HG03460 (cell line): ENCODE data around the gene FAHD1.
A peak's percentile ranks its signal among the peaks of the same experiment; 100 is the strongest.

Source experiments
- ATAC-seq: cut with Tn5 transposase; IDR thresholded peaks from one replicate; pipeline ENCODE4 v1.9.1; 2021; ENCODE audit not compliant: unreplicated experiment

The FAHD1 gene

GRCh38 chr16:1816396-1817275 lies 10.4 kb upstream of the FAHD1 start:
- no peak for ATAC-seq

- ATAC-seq: no peak
Observed at GRCh38 chr16:1817276-1817589, 9.8 kb upstream of the FAHD1 start.

GRCh38 chr16:1817716-1818115 lies 9.3 kb upstream of the FAHD1 start:
- no peak for ATAC-seq

- ATAC-seq: no peak
Observed at GRCh38 chr16:1818204-1818872, 8.7 kb upstream of the FAHD1 start.

- no peak for ATAC-seq
Observed at GRCh38 chr16:1818873-1819525, 8.0 kb upstream of the FAHD1 start.

GRCh38 chr16:1819611-1820010 lies 7.4 kb upstream of the FAHD1 start:
- ATAC-seq: no peak

GRCh38 chr16:1820096-1820945 lies 6.7 kb upstream of the FAHD1 start:
- ATAC-seq: no peak

- no peak for ATAC-seq
Observed at GRCh38 chr16:1820946-1821290, 6.1 kb upstream of the FAHD1 start.

GRCh38 chr16:1821861-1822611 lies 5.0 kb upstream of the FAHD1 start:
- ATAC-seq: no peak

- no peak for ATAC-seq
Observed at GRCh38 chr16:1822801-1823200, 4.2 kb upstream of the FAHD1 start.

- no peak for ATAC-seq
Observed at GRCh38 chr16:1823821-1824220, 3.2 kb upstream of the FAHD1 start.

- no peak for ATAC-seq
Observed at GRCh38 chr16:1825381-1825863, 1.6 kb upstream of the FAHD1 start.

GRCh38 chr16:1825864-1826690 lies 929 bp upstream of the FAHD1 start:
- ATAC-seq: peak; percentile 47

- ATAC-seq: no peak
Observed at GRCh38 chr16:1828645-1829410, 1.8 kb downstream of the FAHD1 start.

- no peak for ATAC-seq
Observed at GRCh38 chr16:1830213-1830612, 3.2 kb downstream of the FAHD1 start.

GRCh38 chr16:1831186-1832075 lies 4.4 kb downstream of the FAHD1 start:
- ATAC-seq: no peak

GRCh38 chr16:1832838-1833454 lies 5.9 kb downstream of the FAHD1 start:
- ATAC-seq: no peak
